H1 (cell line): ENCODE results near the gene TFCP2L1. TPM values are rescaled to one million over a fixed set of nuclear protein-coding genes. Genes with fewer than 3 reads are reported as not detected.

Experiments used
- ATF3 ChIP-seq: IDR thresholded peaks from 2 replicates; pipeline ENCODE4 v1.6.1; 2011; ENCODE audit warnings: low read depth, mild to moderate bottlenecking, low read length; ENCODE audit not compliant: insufficient read depth
- polyA plus RNA-seq, 7 experiments: library from polyadenylated mRNA; depleted of rRNA in 3 of 7; stranded (reverse) in 5 of 7; unstranded in 2 of 7; fragments of >200 nt in 5 of 7; fragments of 200-250 nt in 2 of 7; gene quantifications; 1 replicate in 5 of 7; 2 replicates in 1 of 7; 4 replicates in 1 of 7; pipeline versions ENCODE4 v1.2.1 to v1.2.3, GENCODE V29; 2011 to 2013; ENCODE audit warnings: missing spikeins in 2 of 7, mixed read lengths in 2 of 7
- total RNA-seq: library from RNA; stranded (reverse); fragmentation: NEBNext Ultra II Directional; extraction: Animal tissue kit (Norgen Biotek cat#: 25700); gene quantifications from 2 replicates; pipeline ENCODE4 v1.2.1, GENCODE V29; 2021

TFCP2L1 gene
- total and polyA plus RNA-seq, 2 of the 8 experiments (the other 6 are each of a cell fraction or from before 2014, with no cell fraction given) = 1.5 to 3.8 TPM

- no peak for TF ChIP-seq ATF3
Observed at GRCh38 chr2:121254748-121255147, 30.3 kb downstream of the TFCP2L1 start (continued).
